KMS-11 (cell line): ENCODE results near the gene CYB5RL.
"Not testable (repeated sequence)": the region's sequence is repeated elsewhere in the genome, so short reads cannot be mapped to it uniquely, and the experiment has no call there.

ENCODE experiments used
- H2AFZ ChIP-seq: fragments of 200-600 bp; sonication (generic); 2 replicates; pipeline ENCODE4 v1.6.1; 2016; ENCODE audit warnings: antibody characterized with exemption, mixed run types, low read depth
- H3K27ac ChIP-seq: fragments of 200-600 bp; sonication (generic); 2 replicates; pipeline ENCODE4 v1.6.1; 2016; ENCODE audit warnings: mild to moderate bottlenecking, mixed run types
- H3K27me3 ChIP-seq: fragments of 200-600 bp; sonication (generic); 2 replicates; pipeline ENCODE4 v1.6.1; 2017; ENCODE audit warnings: mild to moderate bottlenecking, low read depth, mixed run types, moderate library complexity; ENCODE audit not compliant: insufficient read depth
- H3K36me3 ChIP-seq: fragments of 200-600 bp; sonication (generic); 2 replicates; pipeline ENCODE4 v1.6.1; 2017; ENCODE audit warnings: mild to moderate bottlenecking, mixed run types; ENCODE audit not compliant: insufficient read depth
- H3K4me1 ChIP-seq: fragments of 200-600 bp; sonication (generic); 2 replicates; pipeline ENCODE4 v1.6.1; 2016; ENCODE audit warnings: mild to moderate bottlenecking, low read depth, mixed run types; ENCODE audit not compliant: poor library complexity, severe bottlenecking
- H3K4me2 ChIP-seq: fragments of 200-600 bp; sonication (generic); 2 replicates; pipeline ENCODE4 v1.7.0; 2016; ENCODE audit warnings: mild to moderate bottlenecking, mixed run types
- H3K4me3 ChIP-seq: fragments of 200-600 bp; sonication (generic); IDR thresholded peaks from 2 replicates; pipeline ENCODE4 v1.6.1; 2017; ENCODE audit warnings: low read depth, low read length, mixed read lengths; ENCODE audit not compliant: insufficient read depth
- H3K79me2 ChIP-seq: fragments of 200-600 bp; sonication (generic); 2 replicates; pipeline ENCODE4 v1.6.1; 2016; ENCODE audit warnings: low read depth, mixed run types; ENCODE audit not compliant: insufficient read depth
- H3K9ac ChIP-seq: fragments of 200-600 bp; sonication (generic); 2 replicates; pipeline ENCODE4 v1.6.1; 2016; ENCODE audit warnings: mild to moderate bottlenecking, mixed run types
- H4K20me1 ChIP-seq: fragments of 200-600 bp; sonication (generic); 2 replicates; pipeline ENCODE4 v1.6.1; 2016; ENCODE audit warnings: mild to moderate bottlenecking, mixed run types; ENCODE audit not compliant: insufficient read depth
- TF ChIP-seq, protein P1 (sequence below): fragments of 200-600 bp; sonication (generic); conservative IDR thresholded peaks from 2 replicates; pipeline ENCODE4 v1.6.1; 2017; ENCODE audit warnings: low read depth, mild to moderate bottlenecking, antibody characterized with exemption, low read length, moderate library complexity, mixed read lengths

Gene CYB5RL

DNA sequence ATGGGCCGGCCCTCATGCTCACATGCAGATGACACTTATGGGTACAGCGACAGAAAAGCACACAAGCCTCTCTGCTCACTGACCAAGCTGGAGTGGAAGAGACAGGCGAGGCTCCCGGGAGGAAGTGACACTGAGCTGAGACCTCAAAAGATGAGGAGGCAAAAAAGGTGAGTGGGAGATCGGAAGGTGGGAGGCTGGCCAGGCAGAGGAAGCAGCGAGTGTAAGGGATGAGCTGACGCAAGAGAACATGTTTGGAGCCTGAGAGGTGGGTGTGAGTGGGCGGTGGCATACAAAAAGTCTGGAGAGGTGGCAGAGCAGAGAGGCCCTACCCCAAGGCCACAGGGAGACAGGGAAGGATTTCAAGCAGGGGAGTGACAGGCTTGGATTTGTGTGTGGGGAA, 28.8 kb downstream of the CYB5RL start:
- no peaks in the 10 kb centered on the region for H4K20me1 ChIP-seq
- H3K79me2 ChIP-seq, result no peaks in the 10 kb centered on the region
- no peak overlapping the region for H3K4me3 ChIP-seq
- no peak overlapping the region for H3K4me2 ChIP-seq
- TF ChIP-seq, protein P1, sequence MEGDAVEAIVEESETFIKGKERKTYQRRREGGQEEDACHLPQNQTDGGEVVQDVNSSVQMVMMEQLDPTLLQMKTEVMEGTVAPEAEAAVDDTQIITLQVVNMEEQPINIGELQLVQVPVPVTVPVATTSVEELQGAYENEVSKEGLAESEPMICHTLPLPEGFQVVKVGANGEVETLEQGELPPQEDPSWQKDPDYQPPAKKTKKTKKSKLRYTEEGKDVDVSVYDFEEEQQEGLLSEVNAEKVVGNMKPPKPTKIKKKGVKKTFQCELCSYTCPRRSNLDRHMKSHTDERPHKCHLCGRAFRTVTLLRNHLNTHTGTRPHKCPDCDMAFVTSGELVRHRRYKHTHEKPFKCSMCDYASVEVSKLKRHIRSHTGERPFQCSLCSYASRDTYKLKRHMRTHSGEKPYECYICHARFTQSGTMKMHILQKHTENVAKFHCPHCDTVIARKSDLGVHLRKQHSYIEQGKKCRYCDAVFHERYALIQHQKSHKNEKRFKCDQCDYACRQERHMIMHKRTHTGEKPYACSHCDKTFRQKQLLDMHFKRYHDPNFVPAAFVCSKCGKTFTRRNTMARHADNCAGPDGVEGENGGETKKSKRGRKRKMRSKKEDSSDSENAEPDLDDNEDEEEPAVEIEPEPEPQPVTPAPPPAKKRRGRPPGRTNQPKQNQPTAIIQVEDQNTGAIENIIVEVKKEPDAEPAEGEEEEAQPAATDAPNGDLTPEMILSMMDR, result no peak
- no peaks in the 10 kb centered on the region for H3K4me1 ChIP-seq
- no peak overlapping the region for H3K27ac ChIP-seq
- no peak overlapping the region for H2AFZ ChIP-seq
- no peaks in the 10 kb centered on the region for H3K27me3 ChIP-seq
- no peak overlapping the region for H3K9ac ChIP-seq
- no peaks in the 10 kb centered on the region for H3K36me3 ChIP-seq

DNA sequence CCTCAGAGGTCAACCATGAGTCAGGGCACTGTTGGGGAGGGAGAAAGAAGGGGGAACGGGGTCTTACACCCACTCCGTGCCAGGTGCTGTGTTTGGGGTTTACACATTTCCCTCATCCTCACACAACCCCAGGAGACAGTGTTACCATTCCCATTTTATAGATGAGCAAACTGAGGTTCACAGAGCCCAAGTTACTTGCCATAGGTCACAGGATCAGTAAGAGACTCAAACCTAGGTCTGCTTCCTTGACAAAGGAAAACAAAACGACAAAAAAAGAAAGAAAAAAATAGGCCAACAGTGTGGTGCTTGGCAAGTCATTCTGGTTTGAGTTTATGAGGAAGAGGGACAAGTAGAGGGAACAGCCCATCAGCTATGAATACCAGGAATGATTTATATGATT, 30.8 kb downstream of the CYB5RL start:
- H3K4me1 ChIP-seq, result no peaks in the 10 kb centered on the region
- no peaks in the 10 kb centered on the region for H3K36me3 ChIP-seq
- H2AFZ ChIP-seq, result no peak overlapping the region
- no peak overlapping the region for H3K4me3 ChIP-seq
- H3K27ac ChIP-seq, result no peak overlapping the region
- no peak overlapping the region for H3K4me2 ChIP-seq
- H3K9ac ChIP-seq, result no peak overlapping the region
- H4K20me1 ChIP-seq, result no peaks in the 10 kb centered on the region
- TF ChIP-seq, protein P1, result no peak
- no peaks in the 10 kb centered on the region for H3K27me3 ChIP-seq
- H3K79me2 ChIP-seq, result no peaks in the 10 kb centered on the region

- Histone ChIP-seq H3K27me3 (no peaks in the 10 kb centered on the region), H3K9ac (no peak overlapping the region), H3K4me2 (no peak overlapping the region), H3K4me1 (no peaks in the 10 kb centered on the region), H3K4me3 (no peak overlapping the region), H3K79me2 (no peaks in the 10 kb centered on the region), H3K27ac (no peak overlapping the region), H4K20me1 (no peaks in the 10 kb centered on the region), H3K36me3 (no peaks in the 10 kb centered on the region), H2AFZ (no peak overlapping the region)
- TF ChIP-seq, protein P1, result no peak
Observed at GRCh38 chr1:54168206-54168965, 31.4 kb downstream of the CYB5RL start.

GRCh38 chr1:54167422-54168139, 32.2 kb downstream of the CYB5RL start:
- no peak overlapping the region for H3K27ac ChIP-seq
- H3K4me2 ChIP-seq, result no peak overlapping the region
- no peaks in the 10 kb centered on the region for H4K20me1 ChIP-seq
- no peak overlapping the region for H3K4me3 ChIP-seq
- H3K9ac ChIP-seq, result no peak overlapping the region
- H3K79me2 ChIP-seq, result no peaks in the 10 kb centered on the region
- H3K36me3 ChIP-seq, result no peaks in the 10 kb centered on the region
- H2AFZ ChIP-seq, result no peak overlapping the region
- H3K27me3 ChIP-seq, result no peaks in the 10 kb centered on the region
- no peaks in the 10 kb centered on the region for H3K4me1 ChIP-seq
- TF ChIP-seq, protein P1, result no peak

DNA sequence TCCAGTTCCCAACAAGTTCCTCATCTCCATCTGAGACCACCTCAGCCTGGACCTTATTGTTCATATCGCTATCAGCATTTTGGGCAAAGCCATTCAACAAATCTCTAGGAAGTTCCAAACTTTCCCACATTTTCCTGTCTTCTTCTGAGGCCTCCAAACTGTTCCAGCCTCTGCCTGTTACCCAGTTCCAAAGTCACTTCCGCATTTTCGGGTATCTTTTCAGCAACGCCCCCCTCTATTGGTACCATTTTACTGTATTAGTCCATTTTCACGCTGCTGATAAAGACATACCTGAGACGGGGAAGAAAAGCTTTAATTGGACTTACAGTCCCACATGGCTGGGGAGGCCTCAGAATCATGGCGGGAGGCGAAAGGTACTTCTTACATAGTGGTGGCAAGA, 33.5 kb downstream of the CYB5RL start:
- H3K9ac ChIP-seq, H4K20me1 ChIP-seq: not testable (repeated sequence)

More for the DNA sequence above, 33.5 kb downstream of the CYB5RL start:
- H3K36me3 ChIP-seq, H3K4me2 ChIP-seq, H3K79me2 ChIP-seq, H3K4me1 ChIP-seq, H3K27ac ChIP-seq, H3K27me3 ChIP-seq, H3K4me3 ChIP-seq, H2AFZ ChIP-seq: not testable (repeated sequence)
